Effector memory CD4-positive, alpha-beta T cell (primary cell): Measurements from ENCODE around the gene SPOCD1.
A peak's percentile ranks its signal among the peaks of the same experiment; 100 is the strongest.

Experiments
- DNase-seq, 3 donors: peaks; one replicate each; pipeline ENCODE4 v3.0.0-alpha.2; 2020
- H3K27ac ChIP-seq: 2 replicates; pipeline ENCODE4 v1.7.0; 2013; ENCODE audit warnings: mild to moderate bottlenecking, low read length, moderate library complexity; ENCODE audit not compliant: insufficient read depth, poor library complexity, severe bottlenecking
- H3K27me3 ChIP-seq: replicated peaks from 2 replicates; pipeline ENCODE4 v1.7.0; 2013; ENCODE audit warnings: mild to moderate bottlenecking, low read length; ENCODE audit not compliant: insufficient read depth, control insufficient read depth, poor library complexity, severe bottlenecking
- H3K36me3 ChIP-seq: 2 replicates; pipeline ENCODE4 v1.7.0; 2013; ENCODE audit warnings: mild to moderate bottlenecking, low read length, moderate library complexity; ENCODE audit not compliant: control insufficient read depth, insufficient read depth
- H3K4me1 ChIP-seq: 2 replicates; pipeline ENCODE4 v1.7.0; 2013; ENCODE audit warnings: low read length, mild to moderate bottlenecking; ENCODE audit not compliant: control insufficient read depth, insufficient read depth, poor library complexity, severe bottlenecking
- H3K4me3 ChIP-seq: 2 replicates; pipeline ENCODE4 v1.7.0; 2013; ENCODE audit warnings: low read length, low read depth, mild to moderate bottlenecking; ENCODE audit not compliant: insufficient read depth, poor library complexity, severe bottlenecking
- H3K9me3 ChIP-seq: 2 replicates; pipeline ENCODE4 v1.7.0; 2013; ENCODE audit warnings: mild to moderate bottlenecking, low read length, moderate library complexity; ENCODE audit not compliant: control insufficient read depth

Gene SPOCD1

GRCh38 chr1:31775210-31775999 lies 40.4 kb downstream of the SPOCD1 start:
- no peaks in the 10 kb centered on the region for H3K9me3 ChIP-seq
- no peaks in the 10 kb centered on the region for H3K36me3 ChIP-seq
- H3K4me1 ChIP-seq: peaks cover 20% of the 10 kb centered on the region
- H3K27me3 ChIP-seq: no peaks in the 10 kb centered on the region
- DNase-seq: no peak
- no peak overlapping the region for H3K27ac ChIP-seq
- no peak overlapping the region for H3K4me3 ChIP-seq

GRCh38 chr1:31774495-31774894 lies 41.3 kb downstream of the SPOCD1 start:
- Histone ChIP-seq H3K4me3 (no peak overlapping the region), H3K36me3 (no peaks in the 10 kb centered on the region), H3K9me3 (no peaks in the 10 kb centered on the region), H3K27ac (no peak overlapping the region), H3K27me3 (no peaks in the 10 kb centered on the region), H3K4me1 (peaks cover 22% of the 10 kb centered on the region)
- no peak for DNase-seq

GRCh38 chr1:31773861-31774260 lies 42.0 kb downstream of the SPOCD1 start:
- Histone ChIP-seq H3K36me3 (no peaks in the 10 kb centered on the region), H3K27ac (no peak overlapping the region), H3K9me3 (no peaks in the 10 kb centered on the region), H3K27me3 (no peaks in the 10 kb centered on the region), H3K4me1 (peaks cover 28% of the 10 kb centered on the region), H3K4me3 (no peak overlapping the region)
- no peak for DNase-seq

- no peaks in the 10 kb centered on the region for H3K27me3 ChIP-seq
- H3K9me3 ChIP-seq: no peaks in the 10 kb centered on the region
- H3K27ac ChIP-seq: no peak overlapping the region
- H3K4me3 ChIP-seq: peak overlapping the region; percentile 63
- no peak for DNase-seq
- H3K36me3 ChIP-seq: no peaks in the 10 kb centered on the region
- H3K4me1 ChIP-seq: peaks cover 29% of the 10 kb centered on the region
These were observed 43.1 kb downstream of the SPOCD1 start for GRCh38 chr1:31772669-31773248.

- peak in 1 of 3 donors; percentile 26 for DNase-seq
- peaks cover 29% of the 10 kb centered on the region for H3K4me1 ChIP-seq
- H3K9me3 ChIP-seq: no peaks in the 10 kb centered on the region
- no peaks in the 10 kb centered on the region for H3K27me3 ChIP-seq
- peak overlapping the region; percentile 63 for H3K4me3 ChIP-seq
- H3K27ac ChIP-seq: no peak overlapping the region
- no peaks in the 10 kb centered on the region for H3K36me3 ChIP-seq
These were observed 43.7 kb downstream of the SPOCD1 start for GRCh38 chr1:31771891-31772668.

- no peak overlapping the region for H3K4me3 ChIP-seq
- DNase-seq: no peak
- no peaks in the 10 kb centered on the region for H3K27me3 ChIP-seq
- no peak overlapping the region for H3K27ac ChIP-seq
- H3K4me1 ChIP-seq: peaks cover 30% of the 10 kb centered on the region
- no peaks in the 10 kb centered on the region for H3K36me3 ChIP-seq
- no peaks in the 10 kb centered on the region for H3K9me3 ChIP-seq
These were observed 46.0 kb downstream of the SPOCD1 start for GRCh38 chr1:31769720-31770390.

GRCh38 chr1:31768939-31769704 lies 46.7 kb downstream of the SPOCD1 start:
- Histone ChIP-seq H3K9me3 (no peaks in the 10 kb centered on the region), H3K4me1 (peaks cover 35% of the 10 kb centered on the region), H3K27me3 (no peaks in the 10 kb centered on the region), H3K36me3 (no peaks in the 10 kb centered on the region), H3K27ac (no peak overlapping the region), H3K4me3 (no peak overlapping the region)
- no peak for DNase-seq

- no peak for DNase-seq
- Histone ChIP-seq H3K4me1 (peaks cover 38% of the 10 kb centered on the region), H3K9me3 (no peaks in the 10 kb centered on the region), H3K27ac (no peak overlapping the region), H3K27me3 (no peaks in the 10 kb centered on the region), H3K4me3 (no peak overlapping the region), H3K36me3 (no peaks in the 10 kb centered on the region)
These were observed 47.4 kb downstream of the SPOCD1 start for GRCh38 chr1:31768407-31768907.

GRCh38 chr1:31767225-31767624 lies 48.6 kb downstream of the SPOCD1 start:
- Histone ChIP-seq H3K27ac (no peak overlapping the region), H3K27me3 (peaks cover 6% of the 10 kb centered on the region), H3K4me1 (peaks cover 38% of the 10 kb centered on the region), H3K9me3 (no peaks in the 10 kb centered on the region), H3K36me3 (no peaks in the 10 kb centered on the region), H3K4me3 (no peak overlapping the region)
- DNase-seq: no peak
